Subcutaneous adipose tissue (tissue), 4 donors: ENCODE results near the gene PTH2R. TPM values are rescaled to one million over a fixed set of nuclear protein-coding genes. Genes with fewer than 3 reads are reported as not detected.

ENCODE experiments used
- total RNA-seq, 4 donors: library from RNA; depleted of rRNA; stranded (reverse); fragments of >200 nt; gene quantifications; one replicate each; pipeline ENCODE4 v1.1.0, GENCODE V29; 2016
- TF ChIP-seq, protein P1 (sequence below): fragments of 450-650 bp; IDR thresholded peaks from one replicate; pipeline ENCODE4 v1.5.1; 2016; ENCODE audit warnings: low read depth, mild to moderate bottlenecking, control low read depth, antibody characterized with exemption, moderate library complexity

PTH2R gene
- total RNA-seq, 4 donors from 2014 or later = 0.33 to 9.4 (median 1.2) TPM

DNA sequence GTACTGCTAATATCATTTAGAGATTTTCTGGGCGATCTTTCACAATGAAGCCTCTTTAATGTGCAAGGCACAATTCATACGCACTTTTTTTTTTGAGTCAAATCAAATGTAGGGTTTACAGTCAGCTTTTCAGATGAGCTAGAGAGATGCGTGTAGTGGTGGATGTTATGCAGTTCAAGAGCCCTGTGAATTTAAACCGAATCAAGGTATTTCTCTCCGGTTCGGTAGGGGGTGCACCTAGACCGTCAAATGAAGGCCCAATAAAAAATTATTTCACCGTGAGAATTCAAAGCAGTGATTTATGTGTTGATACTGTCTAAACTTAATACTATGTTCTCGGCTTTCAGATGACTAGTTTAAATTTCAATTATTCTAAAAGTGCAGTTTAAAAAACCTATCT lies 1.1 kb downstream of the PTH2R start:
- TF ChIP-seq, protein P1, sequence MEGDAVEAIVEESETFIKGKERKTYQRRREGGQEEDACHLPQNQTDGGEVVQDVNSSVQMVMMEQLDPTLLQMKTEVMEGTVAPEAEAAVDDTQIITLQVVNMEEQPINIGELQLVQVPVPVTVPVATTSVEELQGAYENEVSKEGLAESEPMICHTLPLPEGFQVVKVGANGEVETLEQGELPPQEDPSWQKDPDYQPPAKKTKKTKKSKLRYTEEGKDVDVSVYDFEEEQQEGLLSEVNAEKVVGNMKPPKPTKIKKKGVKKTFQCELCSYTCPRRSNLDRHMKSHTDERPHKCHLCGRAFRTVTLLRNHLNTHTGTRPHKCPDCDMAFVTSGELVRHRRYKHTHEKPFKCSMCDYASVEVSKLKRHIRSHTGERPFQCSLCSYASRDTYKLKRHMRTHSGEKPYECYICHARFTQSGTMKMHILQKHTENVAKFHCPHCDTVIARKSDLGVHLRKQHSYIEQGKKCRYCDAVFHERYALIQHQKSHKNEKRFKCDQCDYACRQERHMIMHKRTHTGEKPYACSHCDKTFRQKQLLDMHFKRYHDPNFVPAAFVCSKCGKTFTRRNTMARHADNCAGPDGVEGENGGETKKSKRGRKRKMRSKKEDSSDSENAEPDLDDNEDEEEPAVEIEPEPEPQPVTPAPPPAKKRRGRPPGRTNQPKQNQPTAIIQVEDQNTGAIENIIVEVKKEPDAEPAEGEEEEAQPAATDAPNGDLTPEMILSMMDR = no peak

DNA sequence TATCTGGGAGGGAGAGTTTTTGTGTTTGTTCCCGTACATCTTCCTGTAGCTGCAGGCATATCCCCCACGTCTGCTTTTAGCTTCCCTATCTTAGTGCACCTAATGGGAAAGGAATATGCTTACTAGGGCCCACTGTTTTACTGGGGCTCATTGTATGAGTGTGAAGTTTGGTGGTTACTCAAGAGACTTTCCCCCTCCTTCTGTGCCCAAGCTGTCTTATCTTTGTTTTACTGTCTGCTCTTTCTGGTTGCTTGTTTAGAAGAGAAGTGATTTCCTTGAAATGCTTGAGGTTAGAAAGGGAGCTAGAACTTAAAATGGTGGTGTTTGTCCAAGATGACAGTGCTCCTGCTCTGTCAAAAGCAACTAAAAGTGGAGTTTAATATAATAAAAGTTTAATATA lies 7.3 kb downstream of the PTH2R start:
- TF ChIP-seq, protein P1 = no peak

DNA sequence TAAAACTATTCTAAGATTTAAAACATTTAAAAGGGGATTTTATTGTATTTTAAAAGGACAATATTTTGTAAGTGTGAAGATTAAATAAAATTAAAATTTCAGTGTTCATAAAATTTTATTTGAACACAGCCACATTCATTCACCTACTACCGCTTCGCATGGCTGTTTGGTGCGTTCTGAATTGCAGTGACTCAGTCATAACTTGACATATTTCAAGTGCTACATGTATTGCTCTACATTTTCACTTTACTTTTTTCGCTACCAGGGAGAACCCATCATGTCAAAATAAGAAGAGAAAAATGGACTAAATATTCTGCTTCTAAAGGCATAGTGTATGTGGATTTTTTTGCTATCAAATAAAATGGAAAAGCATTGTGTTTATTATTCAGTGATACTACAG lies 8.7 kb downstream of the PTH2R start:
- TF ChIP-seq, protein P1 = no peak

DNA sequence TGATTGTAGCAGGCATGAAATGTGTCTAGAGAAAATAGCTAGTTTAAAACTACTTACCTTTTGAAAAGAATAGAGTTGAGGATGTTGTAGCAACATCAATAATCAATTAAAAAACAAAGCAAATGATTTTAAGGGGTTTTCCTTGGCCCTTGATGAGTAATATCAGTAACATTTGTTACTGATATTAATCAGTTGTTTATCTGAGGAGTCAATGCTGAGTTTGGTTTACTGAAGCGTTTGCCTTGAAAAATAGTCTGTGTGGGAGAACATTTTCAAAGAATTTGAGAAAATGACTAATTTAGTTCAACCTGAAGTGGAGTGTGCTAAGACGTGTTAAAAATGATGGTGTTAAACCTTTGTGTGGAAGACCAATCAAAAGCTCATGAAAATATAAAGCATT lies 9.3 kb downstream of the PTH2R start:
- TF ChIP-seq, protein P1 = no peak

DNA sequence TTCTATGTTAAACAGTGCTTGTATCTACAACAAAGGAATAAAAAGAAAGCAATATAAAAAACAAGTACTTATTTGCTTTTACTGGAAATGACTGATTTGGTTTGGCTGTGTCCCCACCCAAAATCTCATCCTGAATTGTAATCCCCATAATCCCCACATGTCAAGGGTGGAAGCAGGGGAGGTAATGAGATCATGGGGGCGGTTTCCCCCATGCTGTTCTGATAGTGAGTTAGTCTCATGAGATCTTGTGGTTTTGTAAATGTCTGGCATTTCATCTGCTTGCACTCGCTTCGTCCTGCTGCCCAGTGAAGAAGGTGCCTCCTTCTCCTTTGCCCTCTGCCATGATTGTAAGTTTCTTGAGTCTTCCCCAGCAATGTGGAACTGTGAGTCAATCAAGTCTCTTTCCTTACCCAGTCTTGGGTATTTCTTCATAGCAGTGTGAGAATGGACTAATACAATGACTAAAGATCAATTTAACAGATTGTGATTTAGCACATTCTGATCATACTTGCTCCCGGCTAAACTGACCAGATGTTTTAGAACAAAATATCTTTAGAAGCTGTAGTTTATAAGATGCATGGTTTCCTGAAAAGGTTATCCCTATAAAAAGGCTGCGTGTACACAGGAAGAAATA lies 19.9 kb downstream of the PTH2R start:
- TF ChIP-seq, protein P1 = no peak

DNA sequence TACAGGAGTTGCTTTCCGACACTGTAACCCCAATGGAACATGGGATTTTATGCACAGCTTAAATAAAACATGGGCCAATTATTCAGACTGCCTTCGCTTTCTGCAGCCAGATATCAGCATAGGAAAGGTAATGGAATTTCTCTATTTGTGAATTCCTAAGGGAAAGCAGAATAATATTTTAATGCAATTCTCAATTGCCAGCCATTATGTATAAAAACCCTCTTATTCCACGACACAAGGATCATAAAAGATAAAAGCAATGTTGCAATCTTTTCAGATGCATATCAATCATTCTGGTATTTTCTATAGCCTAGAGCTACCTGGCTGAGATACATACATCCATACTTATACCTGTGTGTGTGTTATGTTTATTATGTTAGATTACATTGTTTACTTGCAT lies 31.2 kb downstream of the PTH2R start:
- TF ChIP-seq, protein P1 = no peak

DNA sequence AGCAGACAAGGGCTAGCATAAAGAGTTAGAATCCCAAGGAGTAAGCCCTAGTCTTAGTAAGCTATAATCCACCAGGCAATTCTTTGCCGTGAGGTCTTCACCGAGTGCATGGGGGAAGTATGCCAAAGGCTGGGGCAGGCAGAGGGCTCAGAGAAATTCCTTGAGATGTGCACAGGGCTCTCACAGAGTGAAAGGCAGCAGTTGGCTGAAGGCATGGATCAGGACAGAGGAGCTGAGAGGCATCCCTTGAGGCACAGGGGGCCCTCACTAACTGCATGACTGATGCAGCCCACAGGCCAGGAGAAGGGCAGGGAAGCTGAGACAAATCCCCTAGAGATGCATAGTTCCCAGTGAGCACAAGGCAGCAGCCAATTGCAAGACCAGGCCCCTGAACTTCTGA lies 34.1 kb downstream of the PTH2R start:
- TF ChIP-seq, protein P1 = no peak
